ENCODE results near the gene PGBD1.

GRCh38 chr6:28291573-28291972, 10.2 kb downstream of the PGBD1 start:
- TF ChIP-seq CTCF (conservative IDR thresholded peaks at IDR 0.05; ENCODE audit: low read depth, low read length) (no peak), EZH2 (IDR thresholded peaks at IDR 0.05; ENCODE audit: borderline replicate concordance, low read depth, low read length, poor library complexity, severe bottlenecking) (no peak)

Data from A673 (cell line).